ENCODE measurements around the gene CA10.

Gene CA10

DNA sequence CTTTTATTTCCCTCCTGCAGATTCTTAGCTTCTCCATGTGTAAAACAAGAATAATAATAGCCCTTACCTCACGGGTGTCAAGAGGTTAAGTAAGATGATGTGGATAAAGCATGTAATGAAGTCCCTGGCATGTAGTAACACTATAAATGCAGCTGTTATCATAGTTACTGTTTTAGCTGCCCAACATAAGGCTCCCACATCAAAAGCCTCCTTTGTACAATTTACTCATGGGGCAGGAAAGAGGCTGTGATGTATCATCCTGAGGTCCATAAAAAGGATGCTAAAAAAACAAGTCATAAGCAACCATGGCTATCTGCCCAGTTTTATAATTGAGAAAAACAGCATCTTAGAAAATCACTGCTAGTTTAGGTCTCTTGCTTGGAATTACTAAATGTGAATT lies 339.7 kb downstream of the CA10 start:
- no peak for DNase-seq (ENCODE audit: low spot score)
- TF ChIP-seq, protein P1, sequence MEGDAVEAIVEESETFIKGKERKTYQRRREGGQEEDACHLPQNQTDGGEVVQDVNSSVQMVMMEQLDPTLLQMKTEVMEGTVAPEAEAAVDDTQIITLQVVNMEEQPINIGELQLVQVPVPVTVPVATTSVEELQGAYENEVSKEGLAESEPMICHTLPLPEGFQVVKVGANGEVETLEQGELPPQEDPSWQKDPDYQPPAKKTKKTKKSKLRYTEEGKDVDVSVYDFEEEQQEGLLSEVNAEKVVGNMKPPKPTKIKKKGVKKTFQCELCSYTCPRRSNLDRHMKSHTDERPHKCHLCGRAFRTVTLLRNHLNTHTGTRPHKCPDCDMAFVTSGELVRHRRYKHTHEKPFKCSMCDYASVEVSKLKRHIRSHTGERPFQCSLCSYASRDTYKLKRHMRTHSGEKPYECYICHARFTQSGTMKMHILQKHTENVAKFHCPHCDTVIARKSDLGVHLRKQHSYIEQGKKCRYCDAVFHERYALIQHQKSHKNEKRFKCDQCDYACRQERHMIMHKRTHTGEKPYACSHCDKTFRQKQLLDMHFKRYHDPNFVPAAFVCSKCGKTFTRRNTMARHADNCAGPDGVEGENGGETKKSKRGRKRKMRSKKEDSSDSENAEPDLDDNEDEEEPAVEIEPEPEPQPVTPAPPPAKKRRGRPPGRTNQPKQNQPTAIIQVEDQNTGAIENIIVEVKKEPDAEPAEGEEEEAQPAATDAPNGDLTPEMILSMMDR (IDR thresholded peaks at IDR 0.05; ENCODE audit: extremely low read depth, missing control alignments), result no peak

DNA sequence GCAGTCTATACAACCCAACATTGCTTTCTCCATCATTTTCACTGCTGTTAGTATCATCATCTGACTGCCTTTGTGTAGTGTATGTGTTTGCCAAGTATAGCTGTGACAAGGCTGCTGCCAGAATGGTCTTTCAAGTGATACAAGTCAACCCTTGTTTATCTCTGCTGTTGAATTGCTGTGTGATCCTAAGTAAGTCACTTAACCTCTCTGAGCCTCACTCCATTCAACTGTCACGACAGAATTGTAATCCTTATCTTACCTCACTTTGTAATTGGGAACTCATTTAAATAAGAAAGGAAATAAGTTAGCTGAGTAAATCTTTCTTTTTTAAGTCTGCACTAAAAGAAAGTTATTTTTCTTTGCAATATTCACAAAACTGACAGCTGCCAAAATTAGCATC lies 340.6 kb downstream of the CA10 start:
- no peak for DNase-seq (ENCODE audit: low spot score)
- TF ChIP-seq, protein P1 (IDR thresholded peaks at IDR 0.05; ENCODE audit: extremely low read depth, missing control alignments), result no peak

DNA sequence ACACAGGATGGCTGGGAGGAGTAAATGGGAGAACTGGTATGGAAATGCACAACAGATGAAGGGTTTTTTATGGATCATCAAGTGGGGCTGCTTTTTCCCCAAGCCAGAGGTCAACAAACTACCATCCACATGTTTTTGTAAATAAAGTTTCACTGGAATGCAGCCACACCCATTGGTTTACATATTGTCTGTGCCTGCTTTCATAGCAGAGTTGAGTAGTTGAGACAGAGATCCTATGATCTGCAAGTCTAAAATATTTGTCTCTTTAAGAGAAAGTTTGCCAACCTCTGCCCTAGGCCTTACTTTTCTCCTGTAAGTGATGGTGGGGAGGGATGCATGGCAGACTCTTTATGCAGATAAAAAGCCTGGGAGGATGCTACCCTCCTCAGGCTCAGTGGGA lies 341.4 kb downstream of the CA10 start:
- TF ChIP-seq, protein P1 (IDR thresholded peaks at IDR 0.05; ENCODE audit: extremely low read depth, missing control alignments), result no peak

DNA sequence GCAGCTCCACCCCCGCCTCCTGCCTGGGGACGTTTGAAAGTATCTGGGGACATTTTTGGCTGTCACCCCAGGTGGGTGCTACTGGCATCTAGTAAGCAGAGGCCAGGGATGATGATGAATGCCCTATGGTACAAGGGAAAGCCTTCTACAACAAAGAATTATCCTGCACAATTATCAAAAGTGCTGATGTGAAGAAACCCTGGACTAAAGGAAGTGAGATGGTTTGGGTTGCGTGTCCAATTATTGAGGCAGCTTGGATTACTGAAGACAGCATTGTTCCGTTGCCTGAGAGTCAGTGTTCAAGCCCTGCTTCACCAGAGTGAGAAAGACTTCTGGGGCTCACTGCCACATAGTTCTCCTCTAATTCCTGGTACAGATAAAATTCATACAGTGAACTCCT lies 343.4 kb downstream of the CA10 start:
- no peak for DNase-seq (ENCODE audit: low spot score)
- TF ChIP-seq, protein P1 (IDR thresholded peaks at IDR 0.05; ENCODE audit: extremely low read depth, missing control alignments), result no peak

More for the DNA sequence above, 341.4 kb downstream of the CA10 start:
- DNase-seq (ENCODE audit: low spot score), result no peak

DNA sequence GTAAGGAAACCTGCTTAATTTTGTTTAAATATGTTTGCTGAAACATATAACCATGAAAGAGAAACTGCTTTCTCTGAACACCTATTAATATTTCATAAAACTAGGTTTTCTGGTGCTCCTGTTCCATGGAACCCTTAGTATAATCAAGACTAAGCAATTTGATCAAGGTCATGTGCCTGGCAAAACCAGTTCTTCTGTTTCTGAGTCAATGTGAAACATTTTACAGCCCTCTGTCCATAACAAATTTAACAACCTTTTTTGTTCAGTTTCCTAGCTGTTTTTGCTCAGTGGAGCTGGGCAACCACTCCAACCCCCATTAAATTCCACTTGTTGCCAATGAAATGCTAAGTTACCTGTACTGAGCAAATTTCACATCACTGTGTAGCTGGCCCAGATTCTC lies 344.0 kb downstream of the CA10 start:
- TF ChIP-seq, protein P1 (IDR thresholded peaks at IDR 0.05; ENCODE audit: extremely low read depth, missing control alignments), result no peak
- DNase-seq (ENCODE audit: low spot score), result no peak

DNA sequence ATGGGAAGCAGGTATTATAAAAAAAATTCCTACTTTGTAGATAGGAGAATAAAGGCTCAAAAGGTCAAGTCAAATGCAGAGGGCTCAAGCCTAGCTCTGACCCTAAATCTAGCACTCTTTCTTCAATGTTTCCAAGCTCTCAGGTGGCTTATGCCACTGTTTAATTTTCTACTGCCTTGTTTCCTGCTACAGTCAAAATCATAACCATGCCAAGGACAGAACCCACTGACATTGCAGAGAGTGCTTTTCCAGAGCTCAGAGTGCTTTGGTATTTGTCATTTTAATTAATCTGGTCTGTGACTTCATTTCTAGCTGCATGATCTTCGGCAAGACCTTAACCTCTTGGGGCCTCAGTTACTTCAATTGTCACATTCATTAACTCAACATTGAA lies 344.7 kb downstream of the CA10 start:
- no peak for DNase-seq (ENCODE audit: low spot score)
- TF ChIP-seq, protein P1 (IDR thresholded peaks at IDR 0.05; ENCODE audit: extremely low read depth, missing control alignments), result no peak

DNA sequence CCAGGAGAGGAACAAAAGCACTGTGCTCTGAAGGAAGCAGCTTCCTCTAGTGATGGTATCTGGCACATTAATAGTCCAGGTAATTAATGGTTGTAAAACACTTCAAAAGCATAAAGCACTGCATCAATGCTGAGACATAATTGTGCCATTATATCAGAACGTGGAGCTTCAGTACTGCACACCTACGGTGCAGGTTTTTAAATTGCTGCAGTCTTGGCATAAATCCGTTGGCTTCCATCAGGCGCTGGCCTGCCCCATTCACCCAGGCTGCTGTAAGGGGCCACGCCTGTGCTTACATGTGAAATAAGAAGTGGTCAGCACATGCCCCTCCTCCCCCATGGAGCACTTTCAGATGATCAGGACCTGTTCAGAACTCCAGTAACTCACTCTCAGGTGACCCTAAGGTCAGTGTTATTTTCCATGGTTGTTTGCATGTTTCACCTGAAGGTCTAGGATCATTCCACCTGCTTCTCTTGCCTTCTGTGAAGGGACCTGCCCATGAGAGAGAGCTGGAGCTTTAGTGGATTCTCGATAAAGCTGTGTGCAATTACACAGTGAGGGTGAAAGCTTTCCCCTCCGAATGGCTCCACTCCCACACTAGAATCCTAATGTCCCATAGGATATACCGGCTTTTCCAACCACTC lies 345.3 kb downstream of the CA10 start:
- no peak for DNase-seq (ENCODE audit: low spot score)
- TF ChIP-seq, protein P1 (IDR thresholded peaks at IDR 0.05; ENCODE audit: extremely low read depth, missing control alignments), result no peak
